ENCODE data around the gene KRT16.
"Not testable (repeated sequence)": the region's sequence is repeated elsewhere in the genome, so short reads cannot be mapped to it uniquely, and the experiment has no call there.

The KRT16 gene

DNA sequence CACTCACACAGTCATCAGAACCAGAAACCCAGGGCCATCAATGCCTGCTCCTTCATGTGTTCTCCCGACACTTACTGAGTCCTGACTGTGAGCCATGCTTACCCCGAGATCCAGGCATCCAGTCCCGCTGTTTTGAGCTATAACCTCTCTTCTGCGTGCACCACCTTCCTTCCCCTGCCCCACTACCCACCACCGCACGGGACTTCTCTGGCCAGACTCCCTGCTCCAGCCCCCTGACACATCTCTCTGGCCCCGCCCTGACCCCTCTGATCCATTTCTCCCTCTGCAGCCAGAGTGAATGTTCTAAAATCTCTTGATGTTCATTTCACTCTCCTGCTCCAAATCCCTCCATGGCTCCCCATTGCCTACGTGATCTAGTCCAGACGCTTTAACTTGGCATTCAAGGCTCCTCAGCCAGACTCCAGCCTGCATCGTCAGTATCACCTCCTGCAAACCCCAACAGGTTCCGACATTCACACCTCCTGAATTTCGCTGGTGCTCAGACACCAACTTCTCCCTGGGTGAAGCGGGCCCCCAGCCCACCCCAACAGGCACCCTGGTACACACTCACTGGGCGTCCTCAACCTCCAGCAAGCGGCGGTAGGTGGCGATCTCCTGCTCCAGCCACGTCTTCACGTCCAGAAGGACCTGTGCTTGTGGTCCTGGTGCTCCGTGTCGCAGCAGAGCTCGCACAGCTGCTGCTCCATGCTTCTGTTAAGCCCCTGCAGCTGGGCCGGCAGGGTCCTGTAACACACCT lies 14.9 kb upstream of the KRT16 start:
- no peak overlapping the region for H3K4me3 ChIP-seq (ENCODE audit: low read length)
- DNase-seq (ENCODE audit: low read depth): no peak
- TF ChIP-seq, protein P1, sequence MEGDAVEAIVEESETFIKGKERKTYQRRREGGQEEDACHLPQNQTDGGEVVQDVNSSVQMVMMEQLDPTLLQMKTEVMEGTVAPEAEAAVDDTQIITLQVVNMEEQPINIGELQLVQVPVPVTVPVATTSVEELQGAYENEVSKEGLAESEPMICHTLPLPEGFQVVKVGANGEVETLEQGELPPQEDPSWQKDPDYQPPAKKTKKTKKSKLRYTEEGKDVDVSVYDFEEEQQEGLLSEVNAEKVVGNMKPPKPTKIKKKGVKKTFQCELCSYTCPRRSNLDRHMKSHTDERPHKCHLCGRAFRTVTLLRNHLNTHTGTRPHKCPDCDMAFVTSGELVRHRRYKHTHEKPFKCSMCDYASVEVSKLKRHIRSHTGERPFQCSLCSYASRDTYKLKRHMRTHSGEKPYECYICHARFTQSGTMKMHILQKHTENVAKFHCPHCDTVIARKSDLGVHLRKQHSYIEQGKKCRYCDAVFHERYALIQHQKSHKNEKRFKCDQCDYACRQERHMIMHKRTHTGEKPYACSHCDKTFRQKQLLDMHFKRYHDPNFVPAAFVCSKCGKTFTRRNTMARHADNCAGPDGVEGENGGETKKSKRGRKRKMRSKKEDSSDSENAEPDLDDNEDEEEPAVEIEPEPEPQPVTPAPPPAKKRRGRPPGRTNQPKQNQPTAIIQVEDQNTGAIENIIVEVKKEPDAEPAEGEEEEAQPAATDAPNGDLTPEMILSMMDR (conservative IDR thresholded peaks at IDR 0.05; ENCODE audit: low read depth, low read length): no peak

GRCh38 chr17:41626914-41627295 lies 14.3 kb upstream of the KRT16 start:
- H3K4me3 ChIP-seq (ENCODE audit: low read length); DNase-seq (ENCODE audit: low read depth): not testable (repeated sequence)

DNA sequence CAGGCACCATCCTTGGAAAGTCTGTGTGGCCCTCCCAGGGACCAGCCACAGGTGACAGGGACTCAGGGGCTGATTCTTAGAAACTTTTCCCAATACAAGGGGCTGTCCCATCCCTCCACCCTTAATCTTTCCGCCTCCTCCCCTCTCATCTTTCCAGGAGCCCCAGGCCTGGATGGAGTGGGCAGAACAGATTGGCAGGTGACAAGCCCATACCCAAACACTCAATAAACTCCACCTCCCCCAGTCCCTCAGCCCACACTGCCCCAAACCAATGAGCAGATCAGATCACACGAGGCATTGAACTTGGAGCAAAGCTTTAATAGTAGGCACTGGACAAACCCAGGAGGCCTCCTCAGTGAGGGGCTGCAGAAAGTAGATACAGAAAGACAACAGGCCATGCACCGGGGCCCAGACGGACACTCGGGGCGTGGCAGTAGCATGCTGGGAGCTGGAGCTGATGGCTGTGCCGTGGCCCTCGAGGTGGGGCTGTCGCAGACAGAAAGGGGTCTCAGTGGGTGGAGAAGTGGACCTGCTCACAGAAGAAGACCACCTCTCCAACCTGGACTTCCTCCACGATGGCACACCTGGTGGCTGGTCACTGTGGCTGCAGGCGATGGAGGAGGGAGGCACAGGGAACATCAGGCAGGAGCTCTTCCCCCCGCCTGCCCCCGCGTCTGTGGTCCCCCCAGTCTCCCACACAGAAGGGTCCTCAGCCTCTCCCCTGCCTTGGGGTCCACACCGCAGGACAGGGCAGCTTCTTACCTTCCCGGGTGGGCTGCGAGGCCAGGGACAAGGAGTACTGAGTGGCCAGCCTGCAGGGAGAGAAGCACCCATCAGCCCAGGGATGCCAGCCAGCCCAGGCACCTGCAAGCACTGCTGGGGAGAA lies 13.7 kb upstream of the KRT16 start:
- H3K4me3 ChIP-seq (ENCODE audit: low read length); DNase-seq (ENCODE audit: low read depth): not testable (repeated sequence)

- DNase-seq (ENCODE audit: low read depth): no peak
- TF ChIP-seq, protein P1 (conservative IDR thresholded peaks at IDR 0.05; ENCODE audit: low read depth, low read length): no peak
- no peak overlapping the region for H3K4me3 ChIP-seq (ENCODE audit: low read length)
Observed at GRCh38 chr17:41625602-41626001, 13.0 kb upstream of the KRT16 start.

DNA sequence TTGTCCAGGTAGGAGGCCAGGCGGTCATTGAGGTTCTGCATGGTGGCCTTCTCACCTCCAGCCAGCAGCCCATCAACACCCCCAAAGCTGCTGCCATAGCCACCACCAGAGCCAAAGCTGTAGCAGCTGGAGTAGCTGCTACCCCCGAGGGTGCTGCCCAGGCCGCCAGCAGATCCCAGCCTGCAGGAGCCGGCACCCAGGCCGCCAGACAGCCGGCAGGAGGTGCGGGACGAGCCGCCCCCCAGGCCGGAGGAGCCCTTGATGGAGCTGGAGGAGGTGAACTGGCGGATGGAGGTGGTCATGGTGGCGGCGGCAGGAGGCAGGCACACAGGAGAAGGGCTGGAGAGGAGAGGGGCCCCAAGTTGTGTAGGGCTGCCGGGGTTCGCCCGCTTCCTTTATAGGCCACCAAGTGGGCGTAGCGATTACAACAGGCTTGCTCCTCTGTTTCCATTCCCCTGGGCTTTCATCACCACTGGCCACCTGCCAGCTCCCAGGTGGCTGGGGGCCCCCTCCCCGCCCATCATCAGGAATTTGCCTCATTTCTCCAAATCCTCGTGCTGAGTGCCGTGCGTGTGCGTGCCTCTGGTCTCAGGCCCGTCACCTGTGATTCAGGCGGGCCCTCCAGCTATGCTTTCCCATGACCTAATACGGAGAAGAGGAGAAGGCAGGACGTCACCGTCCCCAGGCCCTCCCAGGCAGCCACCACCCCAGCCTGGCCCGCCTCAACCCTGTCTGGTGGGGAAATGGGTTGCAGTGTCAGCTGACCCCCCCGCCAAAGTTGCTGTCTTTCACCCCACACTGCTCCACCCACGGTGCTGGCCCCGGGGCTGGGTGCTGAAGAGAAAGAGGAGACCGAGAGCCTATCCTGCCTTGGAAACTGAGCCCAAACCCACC lies 11.9 kb upstream of the KRT16 start, which contains the start of gene KRT17:
TSS of gene KRT17 (minus strand) at position 368 of the 894 bp plus-strand sequence. CDS start at position 302, 66 bp downstream.
- DNase-seq (ENCODE audit: low read depth): peak; percentile 68
- no peak within 1 kb of the TSS for H3K4me3 ChIP-seq (ENCODE audit: low read length)
- TF ChIP-seq, protein P1 (conservative IDR thresholded peaks at IDR 0.05; ENCODE audit: low read depth, low read length): peak; percentile 17

GRCh38 chr17:41623184-41623861 lies 10.8 kb upstream of the KRT16 start:
- not testable (repeated sequence) for H3K4me3 ChIP-seq (ENCODE audit: low read length); DNase-seq (ENCODE audit: low read depth)

GRCh38 chr17:41622340-41623183 lies 10.0 kb upstream of the KRT16 start:
- DNase-seq (ENCODE audit: low read depth); H3K4me3 ChIP-seq (ENCODE audit: low read length): not testable (repeated sequence)

DNA sequence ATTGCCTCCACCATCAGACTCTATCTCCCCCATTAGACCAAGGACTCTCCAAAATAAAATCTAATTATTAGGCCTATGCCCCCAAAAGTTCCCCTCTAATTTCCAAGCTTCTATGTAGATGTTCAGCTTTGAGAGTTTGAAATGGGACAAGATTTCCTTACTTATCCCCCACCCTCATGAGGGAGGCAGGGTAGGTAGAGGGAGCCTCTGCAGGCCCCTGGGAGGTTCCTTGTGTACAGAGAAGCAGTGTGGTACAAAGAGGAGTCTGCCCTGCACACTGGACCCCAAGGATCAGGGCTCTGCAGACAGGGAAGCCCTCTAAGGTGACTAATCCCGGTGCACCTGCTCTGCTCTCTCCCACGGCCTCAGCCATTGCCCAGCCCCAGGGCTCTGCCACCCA lies 9.3 kb upstream of the KRT16 start:
- TF ChIP-seq, protein P1 (conservative IDR thresholded peaks at IDR 0.05; ENCODE audit: low read depth, low read length): no peak
- H3K4me3 ChIP-seq (ENCODE audit: low read length): no peak overlapping the region
- no peak for DNase-seq (ENCODE audit: low read depth)

DNA sequence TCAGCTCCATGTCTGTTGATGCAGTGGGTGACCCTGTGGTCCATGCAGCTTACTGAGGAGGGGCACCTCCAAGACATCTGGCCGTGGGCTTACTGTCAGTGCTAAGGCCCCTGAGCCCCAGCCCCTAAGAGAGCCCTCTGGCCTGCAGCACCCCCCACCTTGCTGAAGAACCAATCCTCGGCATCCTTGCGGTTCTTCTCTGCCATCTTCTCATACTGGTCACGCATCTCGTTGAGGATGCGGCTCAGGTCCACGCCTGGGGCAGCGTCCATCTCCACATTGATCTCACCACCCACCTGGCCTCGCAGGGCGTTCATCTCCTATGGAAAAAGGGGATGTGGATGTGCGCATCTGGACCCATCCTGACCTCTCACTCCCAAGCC lies 8.9 kb upstream of the KRT16 start:
- not testable (repeated sequence) for H3K4me3 ChIP-seq (ENCODE audit: low read length); DNase-seq (ENCODE audit: low read depth)
